AG04450 (cell line): Measurements from ENCODE around the gene EBF3. TPM values are rescaled to one million over a fixed set of nuclear protein-coding genes. Genes with fewer than 3 reads are reported as not detected.

Experiments used
- CTCF ChIA-PET: fragments of 300-600, 350-600 bp; formaldehyde crosslinking; extraction: SDS; loops from one replicate; lab custom pipeline; 2022; ENCODE audit warnings: antibody characterized with exemption, inconsistent platforms; lab: Charles Lee
- POLR2A ChIA-PET: fragments of 350-600 bp; formaldehyde crosslinking; extraction: SDS; loops from one replicate; lab custom pipeline; 2021; ENCODE audit warnings: antibody characterized with exemption, inconsistent platforms; lab: Yijun Ruan, JAX
- DNase-seq: peaks from one replicate; pipeline ENCODE4 v3.0.0-alpha.2; 2011; ENCODE audit warnings: low read depth, low spot score
- H3K27ac ChIP-seq: one replicate; pipeline ENCODE4 v1.5.1; 2012; ENCODE audit warnings: low read depth, low read length, control low read depth
- H3K27me3 ChIP-seq: one replicate; pipeline ENCODE4 v1.6.0; 2012; ENCODE audit warnings: low read length; ENCODE audit not compliant: control insufficient read depth, insufficient read depth
- H3K4me3 ChIP-seq: 2 replicates; pipeline ENCODE4 v1.5.1; 2011; ENCODE audit warnings: mild to moderate bottlenecking, low read depth, low read length, control low read depth
- H3K9me3 ChIP-seq: 2 replicates; pipeline ENCODE4 v1.5.1; 2012; ENCODE audit warnings: low read length; ENCODE audit not compliant: control insufficient read depth, insufficient read depth
- CTCF ChIP-seq: IDR thresholded peaks from 2 replicates; pipeline ENCODE4 v1.5.1; 2011; ENCODE audit warnings: low read depth, low read length, control low read depth, inconsistent platforms
- polyA plus RNA-seq: library from polyadenylated mRNA; depleted of rRNA; stranded (reverse); fragments of >200 nt; gene quantifications from 2 replicates; pipeline ENCODE4 v1.2.3, GENCODE V29; 2011

The EBF3 gene
- polyA plus RNA-seq, 1 experiment: 0.01 TPM

DNA sequence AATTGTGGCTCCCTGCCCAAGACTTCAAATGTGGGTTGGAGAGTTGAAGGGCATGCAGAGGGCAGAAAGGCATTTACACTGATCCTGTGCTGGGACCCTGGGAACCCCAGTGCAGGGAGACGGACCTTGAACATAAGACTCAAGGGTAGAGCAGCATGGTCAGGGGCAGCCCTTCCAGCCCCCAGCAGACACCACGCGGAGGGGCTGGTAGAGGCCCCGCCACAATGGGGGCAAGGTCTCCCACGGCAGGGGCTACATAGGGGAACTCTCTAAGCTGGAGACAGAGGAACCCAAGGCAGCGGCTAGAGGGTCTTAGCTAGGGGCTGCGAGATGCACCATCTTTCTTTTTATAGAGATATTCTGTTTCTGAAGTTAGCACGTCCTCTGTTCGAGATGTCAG is 45.2 kb upstream of the EBF3 start:
- H3K9me3 ChIP-seq: peaks cover 4% of the 10 kb centered on the region; the same call in 1 of the 2 replicates
- ChIA-PET CTCF (no interaction called here), POLR2A (no interaction called here)
- no peak overlapping the region for H3K27ac ChIP-seq
- DNase-seq: no peak
- TF ChIP-seq CTCF: no peak
- no peak overlapping the region for H3K4me3 ChIP-seq
- no peaks in the 10 kb centered on the region for H3K27me3 ChIP-seq

DNA sequence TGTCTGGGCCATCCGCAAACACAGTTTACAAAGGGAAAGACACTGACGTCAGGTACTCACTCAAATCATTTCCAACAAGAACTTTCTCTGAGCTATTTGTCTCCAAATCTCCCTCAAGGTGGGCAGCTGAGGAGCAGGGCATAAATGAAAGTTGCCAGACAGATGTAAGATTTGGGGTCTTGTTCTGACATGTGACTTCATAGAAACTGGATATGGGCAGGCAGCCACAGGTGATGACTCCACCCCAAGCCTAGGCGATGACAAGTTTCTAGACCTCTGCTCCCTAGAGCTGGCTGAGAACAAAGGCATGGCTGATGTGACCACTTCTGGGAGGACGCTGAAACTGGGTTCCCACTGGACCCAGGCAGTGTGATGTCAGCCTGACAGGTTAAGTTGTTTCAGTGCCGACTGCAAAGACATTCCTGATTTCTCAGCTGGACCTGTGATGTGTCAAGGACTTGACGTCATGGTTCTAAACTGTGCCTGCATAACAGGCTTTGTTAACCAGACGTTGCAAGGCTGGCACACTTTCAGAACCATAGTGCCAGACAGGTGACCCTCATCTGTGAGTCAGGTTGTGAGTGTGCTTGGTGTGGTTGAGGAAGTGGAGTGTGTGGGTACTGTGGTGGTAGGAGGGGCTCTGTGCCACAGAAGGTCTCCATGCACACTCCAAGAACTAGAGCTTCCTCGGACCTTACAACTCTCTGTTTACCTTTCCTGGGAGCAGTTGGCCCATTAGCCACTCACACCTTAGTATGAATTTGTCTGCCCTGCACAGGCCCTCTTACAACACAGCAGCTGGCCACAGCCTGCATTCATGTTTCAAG is 39.9 kb upstream of the EBF3 start:
- H3K4me3 ChIP-seq: no peak overlapping the region
- no peak for TF ChIP-seq CTCF
- no peak for DNase-seq
- H3K9me3 ChIP-seq: peaks cover 11% of the 10 kb centered on the region; the same call in 1 of the 2 replicates
- H3K27me3 ChIP-seq: no peaks in the 10 kb centered on the region
- ChIA-PET CTCF (no interaction called here), POLR2A (no interaction called here)
- no peak overlapping the region for H3K27ac ChIP-seq

DNA sequence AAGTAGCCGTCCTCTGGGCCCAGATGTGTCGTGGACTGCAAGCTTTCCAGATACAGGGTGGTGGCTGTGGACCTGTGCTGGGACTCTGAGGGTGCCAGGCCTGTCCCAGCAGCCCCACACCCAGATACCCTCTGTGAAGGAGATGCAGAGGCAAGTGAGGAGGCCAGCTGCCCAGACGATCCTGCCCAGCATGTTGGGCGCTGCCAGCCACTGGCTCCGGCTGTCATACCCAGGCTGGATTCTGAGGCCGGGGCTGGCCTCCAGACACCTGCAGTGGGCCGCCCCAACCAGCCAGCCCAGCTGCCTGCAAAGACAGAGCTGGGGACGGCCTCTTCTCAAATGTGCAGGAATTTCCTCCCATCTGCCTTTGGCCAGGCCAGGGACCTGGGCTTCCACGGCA is 39.1 kb upstream of the EBF3 start:
- no peak for DNase-seq
- Histone ChIP-seq H3K27me3 (no peaks in the 10 kb centered on the region), H3K9me3 (peaks cover 11% of the 10 kb centered on the region; the same call in 1 of the 2 replicates), H3K27ac (no peak overlapping the region), H3K4me3 (no peak overlapping the region)
- CTCF ChIA-PET: interaction anchor here (0.6 kb wide), 1 partner anchor 721 kb away, joined by 5 read pairs; no protein-coding TSS in a partner anchor
- TF ChIP-seq CTCF: no peak
- POLR2A ChIA-PET: no interaction called here

GRCh38 chr10:130002606-130003005 is 38.5 kb upstream of the EBF3 start:
- ChIA-PET CTCF (interaction anchor here (0.6 kb wide), 1 partner anchor 419 kb away, joined by 3 read pairs; no protein-coding TSS in a partner anchor), POLR2A (no interaction called here)
- no peak for TF ChIP-seq CTCF

GRCh38 chr10:130000918-130001317 is 36.8 kb upstream of the EBF3 start:
- no peak overlapping the region for H3K27ac ChIP-seq
- no peak overlapping the region for H3K4me3 ChIP-seq
- no peaks in the 10 kb centered on the region for H3K27me3 ChIP-seq
- POLR2A ChIA-PET: no interaction called here
- H3K9me3 ChIP-seq: peaks cover 11% of the 10 kb centered on the region; the same call in 1 of the 2 replicates
- TF ChIP-seq CTCF: no peak
- CTCF ChIA-PET: no interaction called here
- no peak for DNase-seq

More at GRCh38 chr10:130002606-130003005, 38.5 kb upstream of the EBF3 start:
- Histone ChIP-seq H3K9me3 (peaks cover 11% of the 10 kb centered on the region; the same call in 1 of the 2 replicates), H3K4me3 (no peak overlapping the region), H3K27me3 (no peaks in the 10 kb centered on the region), H3K27ac (no peak overlapping the region)
- DNase-seq: no peak
